OCI-LY7 (cell line): Measurements from ENCODE around the gene GNAI2. TPM values are rescaled to one million over a fixed set of nuclear protein-coding genes. Genes with fewer than 3 reads are reported as not detected.

Experiments
- BruUV-seq: library from RNA; stranded (reverse); fragments of 400-500 nt; replicated peaks from 2 replicates; lab custom pipeline; 2021; lab: Mats Ljungman, UMichigan
- CTCF ChIA-PET: fragments of 300-600 bp; sonication (Branson Sonifier 250); formaldehyde crosslinking; loops from one replicate; lab custom pipeline; 2022; ENCODE audit warnings: antibody characterized with exemption; ENCODE audit not compliant: unreplicated experiment; lab: Charles Lee
- POLR2A ChIA-PET: fragments of 300-600 bp; sonication (Branson Sonifier 250); formaldehyde crosslinking; loops from one replicate; lab custom pipeline; 2022; ENCODE audit warnings: antibody characterized with exemption; lab: Charles Lee
- DNase-seq: peaks from one replicate; pipeline ENCODE4 v3.0.0-alpha.2; 2015; ENCODE audit warnings: low spot score
- H2AFZ ChIP-seq: fragments of 200-600 bp; sonication (generic), shearing (Covaris generic); 2 replicates; pipeline ENCODE4 v1.6.1; 2014; ENCODE audit warnings: mild to moderate bottlenecking, antibody characterized with exemption, low read length, moderate library complexity
- H3K27ac ChIP-seq: fragments of 200-600 bp; sonication (generic); 2 replicates; pipeline ENCODE4 v1.5.1; 2014; ENCODE audit warnings: mixed run types, low read depth, mild to moderate bottlenecking, moderate library complexity, low read length, inconsistent platforms; ENCODE audit not compliant: poor library complexity, severe bottlenecking
- H3K36me3 ChIP-seq: fragments of 200-600 bp; sonication (generic); 2 replicates; pipeline ENCODE4 v1.6.1; 2014; ENCODE audit warnings: mild to moderate bottlenecking, antibody characterized with exemption, low read length, moderate library complexity, mixed read lengths; ENCODE audit not compliant: insufficient read depth
- H3K4me1 ChIP-seq: fragments of 200-600 bp; sonication (generic); 2 replicates; pipeline ENCODE4 v1.5.1; 2014; ENCODE audit warnings: mild to moderate bottlenecking, low read length; ENCODE audit not compliant: insufficient read depth, poor library complexity, severe bottlenecking
- H3K4me2 ChIP-seq: fragments of 200-600 bp; sonication (generic); 2 replicates; pipeline ENCODE4 v1.6.1; 2014; ENCODE audit warnings: mild to moderate bottlenecking, low read length
- H3K4me3 ChIP-seq: fragments of 200-600 bp; sonication (generic); 2 replicates; pipeline ENCODE4 v1.5.1; 2014; ENCODE audit warnings: mild to moderate bottlenecking, low read depth, low read length; ENCODE audit not compliant: poor library complexity, severe bottlenecking
- H3K79me2 ChIP-seq: fragments of 200-600 bp; sonication (generic); 2 replicates; pipeline ENCODE4 v1.6.1; 2016; ENCODE audit warnings: low read depth, mild to moderate bottlenecking, low read length, moderate library complexity, mixed read lengths; ENCODE audit not compliant: insufficient read depth
- H3K9me2 ChIP-seq: fragments of 200-600 bp; sonication (generic); 2 replicates; pipeline ENCODE4 v1.6.1; 2016; ENCODE audit warnings: mild to moderate bottlenecking, low read length, mixed read lengths; ENCODE audit not compliant: insufficient read depth
- H3K9me3 ChIP-seq: fragments of 200-600 bp; sonication (generic); 2 replicates; pipeline ENCODE4 v1.6.1; 2014; ENCODE audit warnings: mild to moderate bottlenecking, mixed run types, low read length, mixed read lengths
- H4K20me1 ChIP-seq: fragments of 200-600 bp; sonication (generic); 2 replicates; pipeline ENCODE4 v1.6.1; 2014; ENCODE audit warnings: mild to moderate bottlenecking, antibody characterized with exemption, low read length, moderate library complexity, mixed read lengths; ENCODE audit not compliant: insufficient read depth
- CTCF ChIP-seq: fragments of 200-600 bp; sonication (generic); conservative IDR thresholded peaks from 2 replicates; pipeline ENCODE4 v1.5.1; 2014; ENCODE audit warnings: mild to moderate bottlenecking, antibody characterized with exemption, low read length, moderate library complexity, mixed read lengths
- EZH2phosphoT487 ChIP-seq: fragments of 200-600 bp; sonication (generic); IDR thresholded peaks from 2 replicates; pipeline ENCODE4 v1.6.1; 2018; ENCODE audit warnings: low read depth, borderline replicate concordance, mild to moderate bottlenecking, mixed run types, antibody characterized with exemption, low read length, moderate library complexity, mixed read lengths
- intact Hi-C: fragments of 100-400 bp; cut with micrococcal nuclease; formaldehyde crosslinking; loops from one replicate; pipeline ENCODE4 v1.10.0; 2022; ENCODE audit not compliant: unreplicated experiment
- total RNA-seq, 2 experiments: library from RNA; depleted of rRNA in 1 of 2; stranded (reverse); fragments of >200 nt in 1 of 2; shearing (Covaris generic) in 1 of 2; gene quantifications; 2 replicates each; pipeline ENCODE4 v1.2.3, GENCODE V29; 2014 to 2022

GNAI2 gene
- total RNA-seq, 2 experiments from 2014 or later = 190 to 256 TPM

GRCh38 chr3:50218448-50218847 lies 17.6 kb upstream of the GNAI2 start:
- H2AFZ ChIP-seq = no peak overlapping the region
- H3K4me1 ChIP-seq = peaks cover 14% of the 10 kb centered on the region
- H3K36me3 ChIP-seq = no peaks in the 10 kb centered on the region
- CTCF ChIA-PET = interaction anchor here (1.6 kb wide), 1 partner anchor 24 kb away, joined by 9 read pairs; no protein-coding TSS in a partner anchor
- H3K4me2 ChIP-seq = no peak overlapping the region
- no peak overlapping the region for H3K4me3 ChIP-seq
- H3K79me2 ChIP-seq = no peaks in the 10 kb centered on the region
- BruUV-seq = no TSS peak
- no peak for DNase-seq
- no peaks in the 10 kb centered on the region for H4K20me1 ChIP-seq
- intact Hi-C loops = no loop called here
- no peak overlapping the region for H3K27ac ChIP-seq
- no peaks in the 10 kb centered on the region for H3K9me3 ChIP-seq
- TF ChIP-seq CTCF (no peak), EZH2phosphoT487 (no peak)
- no peaks in the 10 kb centered on the region for H3K9me2 ChIP-seq
- POLR2A ChIA-PET = interaction anchor here (1.1 kb wide), 1 partner anchor 1616 kb away, joined by 3 read pairs; no protein-coding TSS in a partner anchor

GRCh38 chr3:50219285-50219684 lies 16.7 kb upstream of the GNAI2 start:
- Histone ChIP-seq H3K4me1 (peaks cover 14% of the 10 kb centered on the region), H3K27ac (no peak overlapping the region), H2AFZ (no peak overlapping the region), H4K20me1 (no peaks in the 10 kb centered on the region), H3K9me3 (no peaks in the 10 kb centered on the region), H3K4me3 (no peak overlapping the region), H3K36me3 (no peaks in the 10 kb centered on the region), H3K79me2 (no peaks in the 10 kb centered on the region), H3K9me2 (no peaks in the 10 kb centered on the region), H3K4me2 (no peak overlapping the region)
- BruUV-seq = no TSS peak
- ChIA-PET CTCF (interaction anchor here (0.7 to 1.6 kb wide), 2 partner anchors 25 to 80 kb away, joined by 3 to 9 read pairs; partner anchors contain the start of genes HYAL3 and NAA80), POLR2A (interaction anchor here (0.6 to 0.9 kb wide), 2 partner anchors 19 to 25 kb away, joined by 3 to 5 read pairs; no protein-coding TSS in a partner anchor)
- no peak for DNase-seq
- TF ChIP-seq CTCF (no peak), EZH2phosphoT487 (no peak)
- intact Hi-C loops = no loop called here

GRCh38 chr3:50220109-50220508 lies 15.9 kb upstream of the GNAI2 start:
- Histone ChIP-seq H4K20me1 (no peaks in the 10 kb centered on the region), H3K9me2 (no peaks in the 10 kb centered on the region), H2AFZ (no peak overlapping the region), H3K4me2 (no peak overlapping the region), H3K9me3 (no peaks in the 10 kb centered on the region), H3K4me1 (peaks cover 14% of the 10 kb centered on the region), H3K79me2 (no peaks in the 10 kb centered on the region), H3K36me3 (no peaks in the 10 kb centered on the region), H3K4me3 (no peak overlapping the region), H3K27ac (no peak overlapping the region)
- TF ChIP-seq CTCF = no peak
- no peak for TF ChIP-seq EZH2phosphoT487
- no peak for DNase-seq
- BruUV-seq = no TSS peak
- ChIA-PET POLR2A (interaction anchor here (0.8 kb wide), 1 partner anchor 25 kb away, joined by 3 read pairs; no protein-coding TSS in a partner anchor), CTCF (no interaction called here)
- intact Hi-C loops = loop anchor here (10.0 kb wide), 1 partner anchor 415 kb away; the partner anchor contains the start of gene INKA1
